CD4-positive, alpha-beta T cell (primary cell): ENCODE data around the gene FGF10. TPM values are rescaled to one million over a fixed set of nuclear protein-coding genes. Genes with fewer than 3 reads are reported as not detected.

ENCODE experiments used
- ATAC-seq: fragments of 200-7000 bp; cut with Tn5 transposase; one replicate; pipeline ENCODE4 v1.10.0; 2022; ENCODE audit warnings: mild to moderate bottlenecking; ENCODE audit not compliant: poor library complexity
- CTCF ChIA-PET: fragments of 350-600 bp; sonication (Branson Sonifier 250); formaldehyde crosslinking; loops from one replicate; lab custom pipeline; 2021; ENCODE audit warnings: antibody characterized with exemption, inconsistent platforms; lab: Charles Lee
- POLR2A ChIA-PET: fragments of 350-600 bp; sonication (Branson Sonifier 250); formaldehyde crosslinking; loops from one replicate; lab custom pipeline; 2021; ENCODE audit warnings: antibody characterized with exemption, inconsistent platforms; lab: Charles Lee
- DNase-seq, 14 experiments: peaks; one replicate each; pipeline ENCODE4 v3.0.0-alpha.2; 2013 to 2020; ENCODE audit warnings: mixed read lengths in 2 of 14
- H3K27ac ChIP-seq, 2 donors: one replicate each; pipeline versions ENCODE4 v1.5.1 to v1.7.0; 2013; ENCODE audit warnings: low read length in 2 of 2, low read depth in 1 of 2, mild to moderate bottlenecking in 1 of 2
- H3K27me3 ChIP-seq, 2 experiments: 1 replicate in 1 of 2; 2 replicates in 1 of 2; pipeline versions ENCODE4 v1.6.1 to v1.7.0; 2013; ENCODE audit warnings: low read length in 2 of 2, control low read depth in 1 of 2, mild to moderate bottlenecking in 1 of 2, moderate library complexity in 1 of 2; ENCODE audit not compliant: insufficient read depth in 2 of 2, control insufficient read depth in 1 of 2
- H3K36me3 ChIP-seq: one replicate; pipeline ENCODE4 v1.6.1; 2013; ENCODE audit warnings: low read length, control low read depth; ENCODE audit not compliant: insufficient read depth
- H3K4me1 ChIP-seq: one replicate; pipeline ENCODE4 v1.6.1; 2013; ENCODE audit warnings: low read length, control low read depth; ENCODE audit not compliant: insufficient read depth
- H3K4me3 ChIP-seq: one replicate; pipeline ENCODE4 v1.5.1; 2013; ENCODE audit warnings: mild to moderate bottlenecking, low read length, moderate library complexity
- H3K9me3 ChIP-seq, 2 experiments: 1 replicate in 1 of 2; 2 replicates in 1 of 2; pipeline versions ENCODE4 v1.6.1 to v1.7.0; 2013; ENCODE audit warnings: low read length in 2 of 2, mild to moderate bottlenecking in 2 of 2, control low read depth in 1 of 2, moderate library complexity in 1 of 2; ENCODE audit not compliant: control insufficient read depth in 1 of 2, insufficient read depth in 1 of 2
- H3K27ac Mint-ChIP-seq: one replicate; pipeline ENCODE4 v1.8.0; 2020; ENCODE audit warnings: mixed read lengths
- H3K27me3 Mint-ChIP-seq: one replicate; pipeline ENCODE4 v1.8.0; 2021; ENCODE audit warnings: mixed read lengths
- H3K36me3 Mint-ChIP-seq: one replicate; pipeline ENCODE4 v1.8.0; 2021; ENCODE audit warnings: low read depth, mixed read lengths
- H3K4me1 Mint-ChIP-seq: one replicate; pipeline ENCODE4 v1.8.0; 2021; ENCODE audit warnings: low read depth, mixed read lengths
- H3K4me3 Mint-ChIP-seq: one replicate; pipeline ENCODE4 v1.8.0; 2020; ENCODE audit warnings: mild to moderate bottlenecking, mixed read lengths
- H3K9me3 Mint-ChIP-seq: one replicate; pipeline ENCODE4 v1.8.0; 2020; ENCODE audit warnings: mixed read lengths
- CTCF ChIP-seq: fragments of 200-600 bp; IDR thresholded peaks from one replicate; pipeline ENCODE4 v1.8.0; 2022; ENCODE audit warnings: antibody characterized with exemption, mild to moderate bottlenecking
- intact Hi-C, 2 experiments: fragments of 100-400 bp; cut with DNase I in 1 of 2; cut with micrococcal nuclease in 1 of 2; formaldehyde crosslinking; loops; one replicate each; pipeline versions ENCODE4 v1.15.1 to v1.9.0; 2023 to 2025; cut with DNase I, micrococcal nuclease
- total RNA-seq, 174 experiments: library from RNA in 2 of 174; stranded (reverse) in 2 of 174; gene quantifications; one replicate each; pipeline ENCODE4 v1.2.3 and lab custom pipeline; 2021 to 2026

The FGF10 gene
- total RNA-seq, 2 experiments from 2014 or later = not detected

GRCh38 chr5:44365345-44365744 lies 23.9 kb downstream of the FGF10 start:
- Histone ChIP-seq H3K27ac (no peak overlapping the region), H3K9me3 (no peaks in the 10 kb centered on the region), H3K27me3 (no peaks in the 10 kb centered on the region), H3K36me3 (no peaks in the 10 kb centered on the region), H3K4me1 (no peaks in the 10 kb centered on the region), H3K4me3 (no peak overlapping the region)
- POLR2A ChIA-PET = no interaction called here
- H3K4me1 Mint-ChIP-seq = no peaks in the 10 kb centered on the region
- CTCF ChIA-PET = no interaction called here
- no peaks in the 10 kb centered on the region for H3K9me3 Mint-ChIP-seq
- DNase-seq (no peak), ATAC-seq (no peak)
- no peaks in the 10 kb centered on the region for H3K27me3 Mint-ChIP-seq
- H3K4me3 Mint-ChIP-seq = no peak overlapping the region
- H3K27ac Mint-ChIP-seq = no peak overlapping the region
- intact Hi-C loops = no loop called here
- no peaks in the 10 kb centered on the region for H3K36me3 Mint-ChIP-seq
- no peak for TF ChIP-seq CTCF

- H3K4me3 ChIP-seq = no peak overlapping the region
- Mint-ChIP-seq H3K27me3 (no peaks in the 10 kb centered on the region), H3K4me1 (no peaks in the 10 kb centered on the region), H3K9me3 (no peaks in the 10 kb centered on the region), H3K27ac (no peak overlapping the region), H3K36me3 (no peaks in the 10 kb centered on the region), H3K4me3 (no peak overlapping the region)
- DNase-seq (no peak), ATAC-seq (no peak)
- H3K4me1 ChIP-seq = no peaks in the 10 kb centered on the region
- H3K9me3 ChIP-seq = no peaks in the 10 kb centered on the region
- ChIA-PET CTCF (no interaction called here), POLR2A (no interaction called here)
- no peaks in the 10 kb centered on the region for H3K36me3 ChIP-seq
- no peak overlapping the region for H3K27ac ChIP-seq
- intact Hi-C loops = no loop called here
- no peaks in the 10 kb centered on the region for H3K27me3 ChIP-seq
- TF ChIP-seq CTCF = no peak
These were observed 25.1 kb downstream of the FGF10 start for GRCh38 chr5:44364097-44364496.

GRCh38 chr5:44361342-44362001 lies 27.7 kb downstream of the FGF10 start:
- CTCF ChIA-PET = no interaction called here
- Mint-ChIP-seq H3K36me3 (no peaks in the 10 kb centered on the region), H3K27ac (no peak overlapping the region), H3K27me3 (no peaks in the 10 kb centered on the region), H3K4me3 (no peak overlapping the region), H3K4me1 (no peaks in the 10 kb centered on the region), H3K9me3 (no peaks in the 10 kb centered on the region)
- Histone ChIP-seq H3K4me3 (no peak overlapping the region), H3K27me3 (no peaks in the 10 kb centered on the region), H3K9me3 (no peaks in the 10 kb centered on the region), H3K36me3 (no peaks in the 10 kb centered on the region), H3K27ac (no peak overlapping the region), H3K4me1 (no peaks in the 10 kb centered on the region)
- no peak for ATAC-seq
- no peak for DNase-seq
- intact Hi-C loops = no loop called here
- POLR2A ChIA-PET = no interaction called here
- TF ChIP-seq CTCF = no peak
